Ectodermal cell (in vitro differentiated cells): ENCODE measurements around the gene SMCO3.
A peak's percentile ranks its signal among the peaks of the same experiment; 100 is the strongest.

Source experiments
- H3K27ac ChIP-seq: 2 replicates; pipeline ENCODE4 v1.7.0; 2013; ENCODE audit warnings: mild to moderate bottlenecking, low read depth, low read length; ENCODE audit not compliant: insufficient read depth, poor library complexity, severe bottlenecking
- H3K27me3 ChIP-seq: 2 replicates; pipeline ENCODE4 v1.7.0; 2013; ENCODE audit warnings: mild to moderate bottlenecking, low read length; ENCODE audit not compliant: insufficient read depth, control insufficient read depth, poor library complexity, severe bottlenecking
- H3K36me3 ChIP-seq: one replicate; pipeline ENCODE4 v1.7.0; 2013; ENCODE audit warnings: low read length; ENCODE audit not compliant: control insufficient read depth, insufficient read depth
- H3K4me1 ChIP-seq: one replicate; pipeline ENCODE4 v1.7.0; 2013; ENCODE audit warnings: low read length; ENCODE audit not compliant: control insufficient read depth, insufficient read depth
- H3K4me3 ChIP-seq: 2 replicates; pipeline ENCODE4 v1.7.0; 2013; ENCODE audit warnings: low read depth, low read length, control low read depth; ENCODE audit not compliant: insufficient read depth
- H3K9me3 ChIP-seq: 2 replicates; pipeline ENCODE4 v1.7.0; 2013; ENCODE audit warnings: mild to moderate bottlenecking, low read length, moderate library complexity; ENCODE audit not compliant: control insufficient read depth
- WGBS, 2 experiments: methylation state at CpG; one replicate each; pipeline ENCODE4 v1.1.7; 2013; ENCODE audit warnings: missing lambda C conversion rate in 2 of 2; 5-methylcytosine and 5-hydroxymethylcytosine counted together

Gene SMCO3

DNA sequence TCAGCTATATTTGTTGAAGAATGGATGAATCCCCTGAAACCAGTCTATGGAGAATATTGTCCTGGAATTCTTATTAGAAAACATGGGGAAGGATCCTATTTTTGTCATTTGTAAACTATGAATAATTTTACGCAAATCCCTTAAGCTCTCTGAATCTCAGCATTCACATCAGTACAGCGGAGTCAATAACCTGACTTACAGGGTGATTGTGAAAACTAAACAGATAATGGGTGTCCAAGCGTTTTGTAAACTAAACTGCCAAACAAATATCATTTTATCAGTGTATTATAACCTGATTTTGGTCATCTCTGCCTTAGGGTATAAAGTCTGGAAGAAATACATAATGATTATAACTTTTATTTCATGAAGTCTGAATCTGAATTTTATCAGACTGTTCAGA is 19.4 kb upstream of the SMCO3 start:
- no peaks in the 10 kb centered on the region for H3K4me1 ChIP-seq
- no peaks in the 10 kb centered on the region for H3K27me3 ChIP-seq
- no peak overlapping the region for H3K4me3 ChIP-seq
- no peaks in the 10 kb centered on the region for H3K36me3 ChIP-seq
- 100% methylated on average over 3 of the region's 3 CpGs; no CpG with 5 or more reads in 1 of the 2 experiments for WGBS, 2 experiments
- no peaks in the 10 kb centered on the region for H3K9me3 ChIP-seq
- H3K27ac ChIP-seq = no peak overlapping the region

DNA sequence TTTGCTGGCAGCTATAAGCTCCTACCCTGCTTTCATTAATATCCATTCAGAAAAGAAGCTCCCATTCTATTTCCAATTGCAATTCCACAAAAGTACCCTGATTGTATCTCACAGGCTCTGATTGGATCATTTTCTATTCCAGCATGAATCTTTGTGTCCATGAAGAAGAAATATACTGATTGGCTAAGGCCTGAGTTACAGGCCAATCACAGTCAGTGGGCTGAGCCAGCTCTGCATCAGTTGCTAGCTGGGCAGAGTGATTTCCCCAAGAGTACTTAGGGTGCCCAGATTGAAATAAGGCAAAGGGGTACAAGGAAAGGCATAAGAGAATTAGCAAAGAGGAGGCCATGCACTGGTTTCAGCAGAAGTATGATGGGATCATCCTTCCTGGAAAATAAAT is 14.9 kb upstream of the SMCO3 start:
- no peak overlapping the region for H3K4me3 ChIP-seq
- no peaks in the 10 kb centered on the region for H3K36me3 ChIP-seq
- H3K27ac ChIP-seq = no peak overlapping the region
- no peaks in the 10 kb centered on the region for H3K27me3 ChIP-seq
- no peaks in the 10 kb centered on the region for H3K9me3 ChIP-seq
- no peaks in the 10 kb centered on the region for H3K4me1 ChIP-seq

DNA sequence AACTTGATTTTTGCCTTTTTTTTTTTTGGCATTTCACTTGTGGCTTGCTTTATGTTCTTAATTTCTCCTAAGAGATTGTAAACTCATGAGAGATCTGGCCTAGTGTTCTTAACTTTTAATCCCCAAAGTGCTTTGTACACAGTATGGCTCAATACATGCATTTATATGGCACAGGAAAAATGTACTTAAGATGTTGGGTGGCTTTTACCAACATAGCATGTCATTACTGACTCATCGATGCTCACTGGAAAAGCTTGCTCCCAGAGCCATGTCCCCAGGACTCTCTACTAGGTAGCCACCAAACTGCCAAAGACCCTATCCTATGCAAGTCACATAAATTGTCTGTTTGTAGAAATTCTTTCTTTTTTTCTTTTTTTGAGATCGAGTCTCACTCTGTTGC is 13.1 kb upstream of the SMCO3 start:
- Histone ChIP-seq H3K4me3 (no peak overlapping the region), H3K36me3 (no peaks in the 10 kb centered on the region), H3K9me3 (no peaks in the 10 kb centered on the region), H3K4me1 (no peaks in the 10 kb centered on the region), H3K27me3 (no peaks in the 10 kb centered on the region), H3K27ac (no peak overlapping the region)
- WGBS, 2 experiments = 83 to 93% methylated on average over 2 of the region's 2 CpGs

DNA sequence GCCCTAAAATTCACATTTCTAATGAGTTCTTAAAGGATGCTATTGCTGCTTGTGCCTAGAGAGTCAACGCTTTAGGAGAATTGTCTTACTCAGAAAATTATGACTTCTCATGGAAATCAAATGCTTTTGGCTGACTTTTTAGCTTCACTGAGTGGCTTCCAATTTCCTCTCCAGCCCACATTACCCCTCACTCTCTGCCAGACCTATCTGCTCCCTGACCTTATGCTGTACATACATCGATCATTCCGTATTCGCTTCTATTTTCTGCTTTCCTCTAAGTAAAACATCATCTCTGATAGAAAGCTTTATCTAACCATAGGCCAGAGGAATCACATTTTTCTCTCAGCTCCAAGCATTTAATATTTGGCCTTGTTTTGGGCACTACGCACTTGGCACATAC is 12.5 kb upstream of the SMCO3 start:
- Histone ChIP-seq H3K36me3 (no peaks in the 10 kb centered on the region), H3K27ac (no peak overlapping the region), H3K4me1 (no peaks in the 10 kb centered on the region), H3K4me3 (no peak overlapping the region), H3K27me3 (no peaks in the 10 kb centered on the region), H3K9me3 (no peaks in the 10 kb centered on the region)
- WGBS, 2 experiments = 93 to 95% methylated on average over 5 of the region's 5 CpGs

DNA sequence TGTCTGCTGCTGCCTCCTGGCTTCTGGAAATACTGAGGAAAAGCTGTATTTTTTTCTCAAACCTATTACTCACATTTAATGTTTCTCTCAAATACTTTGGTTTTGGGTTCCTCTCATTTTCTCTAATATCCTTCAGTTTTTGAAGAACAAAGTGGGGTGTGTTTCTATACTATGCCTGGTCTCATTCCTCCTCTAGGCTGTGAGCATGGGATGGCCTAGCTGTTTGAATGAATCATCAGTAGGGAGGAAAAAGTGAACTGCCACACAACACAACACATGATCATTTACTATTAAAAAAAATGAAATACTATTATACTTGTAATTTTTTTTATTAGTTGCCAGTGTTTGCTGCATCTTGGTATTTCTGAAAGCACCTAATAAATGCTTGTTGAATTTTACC is 11.3 kb upstream of the SMCO3 start:
- Histone ChIP-seq H3K27me3 (no peaks in the 10 kb centered on the region), H3K27ac (no peak overlapping the region), H3K4me3 (no peak overlapping the region), H3K4me1 (no peaks in the 10 kb centered on the region), H3K36me3 (no peaks in the 10 kb centered on the region), H3K9me3 (no peaks in the 10 kb centered on the region)

DNA sequence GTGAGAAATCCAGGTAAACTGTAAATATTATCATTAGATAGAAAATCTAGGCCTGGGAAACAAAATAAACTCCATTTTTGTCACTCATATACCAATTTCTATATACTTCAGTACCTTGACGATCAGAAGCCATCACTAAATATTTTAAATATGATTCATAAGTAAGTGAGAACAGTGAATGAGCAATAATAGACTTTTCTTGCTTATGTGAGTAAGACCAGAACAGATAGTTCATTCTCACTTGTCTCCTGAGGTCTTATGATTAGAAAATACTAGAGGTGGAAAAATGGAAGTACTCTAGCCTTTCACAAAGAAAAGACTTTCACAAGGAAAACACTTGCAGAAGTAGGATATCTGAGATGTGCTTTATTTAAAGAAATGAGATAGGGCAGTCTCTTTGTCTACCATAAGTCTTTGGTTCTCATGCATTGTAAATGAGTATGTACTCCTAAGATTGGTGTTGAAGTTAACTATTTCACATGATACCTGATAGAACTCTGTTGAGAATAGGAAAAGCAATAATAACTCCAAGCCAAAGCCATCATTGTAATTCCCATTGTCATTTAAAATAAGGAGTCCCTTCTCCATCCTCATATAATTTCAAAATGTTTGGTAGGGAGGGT is 10.1 kb upstream of the SMCO3 start:
- no peaks in the 10 kb centered on the region for H3K9me3 ChIP-seq
- no peaks in the 10 kb centered on the region for H3K4me1 ChIP-seq
- no peak overlapping the region for H3K27ac ChIP-seq
- H3K4me3 ChIP-seq = no peak overlapping the region
- no peaks in the 10 kb centered on the region for H3K36me3 ChIP-seq
- no peaks in the 10 kb centered on the region for H3K27me3 ChIP-seq
- no CpG with 5 or more reads among the region's 1 CpG for WGBS, 2 experiments

DNA sequence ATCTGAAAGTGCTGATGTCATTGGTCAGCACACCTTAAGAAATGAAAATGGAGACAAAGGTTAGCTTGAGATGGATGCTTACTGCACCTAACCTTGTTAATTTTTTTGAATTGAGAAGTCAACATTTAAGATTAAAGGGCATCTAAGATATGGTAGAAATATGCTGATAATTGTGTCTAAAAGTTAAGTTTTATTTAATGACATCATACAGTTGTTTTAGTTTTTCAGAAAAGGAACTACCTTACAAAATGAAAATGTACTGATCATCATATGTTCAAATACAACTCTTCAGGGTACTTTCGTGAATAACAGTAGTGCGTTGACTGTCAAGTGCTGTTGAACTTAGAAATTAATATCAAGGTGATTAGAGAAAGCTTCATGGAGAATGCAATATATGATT is 2.5 kb downstream of the SMCO3 start:
- Histone ChIP-seq H3K9me3 (no peaks in the 10 kb centered on the region), H3K27ac (no peak overlapping the region), H3K4me1 (no peaks in the 10 kb centered on the region), H3K27me3 (no peaks in the 10 kb centered on the region), H3K36me3 (no peaks in the 10 kb centered on the region), H3K4me3 (no peak overlapping the region)
- 88 to 100% methylated on average over 2 of the region's 2 CpGs for WGBS, 2 experiments

DNA sequence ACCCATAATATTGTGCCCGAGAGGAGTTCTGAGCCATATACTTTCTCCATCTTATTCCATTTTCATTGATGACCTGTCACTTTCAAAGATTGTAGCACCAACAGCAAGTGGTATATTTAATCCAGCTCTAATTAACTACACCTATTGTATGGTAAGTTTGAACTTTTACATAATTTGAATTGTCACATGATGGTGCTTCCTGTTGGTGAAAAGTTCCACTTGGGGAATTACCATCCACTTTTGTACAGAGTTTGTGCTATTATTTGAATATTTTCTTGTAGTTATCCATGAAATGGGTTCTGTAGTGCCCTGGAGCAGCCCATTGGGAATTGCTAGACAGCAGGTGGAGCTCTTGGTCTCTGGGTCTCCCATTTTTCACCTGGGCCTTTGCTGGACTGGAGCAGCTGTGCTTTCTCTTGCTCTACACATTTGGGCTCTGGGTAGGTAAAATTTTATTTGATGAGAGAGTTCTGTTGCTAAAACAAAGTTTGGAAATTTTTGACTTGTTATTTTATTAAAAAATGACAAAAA is 3.0 kb downstream of the SMCO3 start:
- H3K4me1 ChIP-seq = no peaks in the 10 kb centered on the region
- no peaks in the 10 kb centered on the region for H3K27me3 ChIP-seq
- H3K9me3 ChIP-seq = no peaks in the 10 kb centered on the region
- H3K4me3 ChIP-seq = no peak overlapping the region
- 82 to 96% methylated on average over 1 of the region's 1 CpG for whole genome bisulfite sequencing, 2 experiments
- no peaks in the 10 kb centered on the region for H3K36me3 ChIP-seq
- no peak overlapping the region for H3K27ac ChIP-seq

DNA sequence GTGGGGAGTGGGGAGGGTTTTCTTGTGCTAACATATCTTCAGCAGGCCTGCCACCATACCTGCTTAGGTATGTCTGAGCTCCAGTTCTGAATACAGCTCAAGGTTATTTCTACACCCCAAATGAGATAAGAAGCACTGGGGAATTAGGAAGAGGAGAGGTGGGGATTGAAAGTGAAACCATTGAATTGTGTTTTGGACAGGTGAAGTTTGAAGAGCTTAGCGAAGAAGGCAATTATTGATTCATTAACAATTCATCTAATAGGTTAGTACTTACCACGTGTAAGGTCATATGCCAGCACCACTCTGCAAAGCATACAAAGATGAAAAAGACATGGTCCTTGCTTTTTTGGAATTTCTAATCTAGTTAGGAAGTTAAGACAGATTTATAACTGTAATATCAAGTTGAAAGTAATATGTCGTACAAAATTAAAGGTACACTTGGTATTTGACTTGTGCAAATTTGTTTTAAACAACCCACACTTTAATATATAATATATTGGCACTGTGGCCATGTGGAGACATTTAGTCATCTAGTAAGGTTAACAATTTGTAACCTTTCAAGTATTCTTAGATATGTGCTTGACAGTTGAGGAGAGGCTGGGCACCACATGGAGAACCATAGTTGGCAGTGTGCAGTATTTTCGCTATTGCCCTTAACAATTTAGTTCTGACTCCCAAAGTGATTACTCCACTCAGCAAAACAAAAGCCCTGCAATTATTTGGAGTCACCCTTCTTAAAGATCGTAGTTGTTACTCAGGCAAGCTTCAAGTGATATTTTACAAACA is 3.6 kb downstream of the SMCO3 start:
- Histone ChIP-seq H3K36me3 (no peaks in the 10 kb centered on the region), H3K27me3 (no peaks in the 10 kb centered on the region), H3K4me1 (no peaks in the 10 kb centered on the region), H3K4me3 (no peak overlapping the region), H3K9me3 (no peaks in the 10 kb centered on the region), H3K27ac (no peak overlapping the region)
- WGBS, 2 experiments = 88 to 95% methylated on average over 3 to 4 of the region's 5 CpGs

DNA sequence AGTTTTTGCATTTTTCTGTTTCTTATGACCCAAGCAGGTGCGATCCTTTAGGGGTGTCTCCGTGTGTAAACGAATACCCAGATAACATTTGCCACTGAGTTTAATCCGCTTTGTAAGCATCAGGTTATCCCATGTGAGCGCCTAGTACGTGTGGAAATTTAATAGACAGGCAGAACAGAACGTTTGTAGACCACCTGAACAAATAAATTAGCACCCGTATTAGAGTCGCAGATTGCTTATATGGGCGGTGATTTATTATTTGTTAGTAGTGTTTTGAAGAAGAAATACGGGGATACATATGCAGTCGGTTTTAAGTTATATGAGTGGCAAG is 10.2 kb downstream of the SMCO3 start:
- 1 to 3% methylated on average over 12 of the region's 12 CpGs for WGBS, 2 experiments
- H3K27ac ChIP-seq = peak overlapping the region; percentile 65
- peak overlapping the region; percentile 94 for H3K4me3 ChIP-seq
- H3K36me3 ChIP-seq = peaks cover 3% of the 10 kb centered on the region
- H3K9me3 ChIP-seq = no peaks in the 10 kb centered on the region
- H3K27me3 ChIP-seq = no peaks in the 10 kb centered on the region
- H3K4me1 ChIP-seq = peaks cover 6% of the 10 kb centered on the region
